ENCODE measurements around the gene TMOD2. TPM values are rescaled to one million over a fixed set of nuclear protein-coding genes. Genes with fewer than 3 reads are reported as not detected.
A peak's percentile ranks its signal among the peaks of the same experiment; 100 is the strongest.

The TMOD2 gene
- polyA plus RNA-seq, 3 donors from 2014 or later: 0.18 to 0.27 (median 0.23) TPM

DNA sequence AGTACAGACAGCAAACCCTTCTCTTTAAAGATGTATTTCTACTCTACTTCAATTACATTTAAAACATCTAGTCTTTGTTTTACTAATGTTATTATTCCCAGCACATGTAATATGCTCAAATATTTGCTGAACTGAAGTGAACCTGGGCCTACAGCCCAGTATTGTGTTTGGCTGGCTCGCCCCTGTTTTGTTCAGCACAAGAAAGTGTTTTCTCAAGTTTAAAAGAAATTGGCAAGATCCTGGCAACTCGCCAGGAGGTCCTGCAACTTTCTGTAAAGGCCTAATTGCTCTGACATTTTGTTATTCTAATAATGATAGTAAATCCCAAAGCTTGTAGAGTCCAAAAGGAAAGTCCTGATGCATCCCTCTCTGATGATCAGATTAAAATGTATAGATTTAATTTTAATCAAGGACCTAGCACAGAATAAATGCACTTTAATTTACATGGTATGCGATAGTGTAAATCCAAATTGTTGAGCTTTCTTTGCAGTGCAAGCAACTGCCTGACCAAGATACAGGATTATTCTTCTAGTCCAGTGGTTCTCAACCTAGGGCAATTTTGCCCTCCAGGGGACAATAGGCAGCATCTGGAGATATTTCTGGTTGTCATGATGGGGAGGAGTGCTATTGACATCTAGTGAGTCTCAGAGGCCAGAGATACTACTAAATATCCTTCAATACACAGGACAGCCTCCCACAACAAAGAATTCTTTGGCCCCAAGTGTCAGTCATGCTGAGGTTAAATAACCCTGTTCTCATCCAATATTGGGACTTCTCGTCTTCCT lies 42.3 kb downstream of the TMOD2 start:
- H3K36me3 Mint-ChIP-seq: peaks cover 3 to 5% (median 3%) of the 10 kb centered on the region in 3 donors
- DNase-seq: no peak
- H3K4me1 Mint-ChIP-seq: no peaks in the 10 kb centered on the region
- H3K9me3 Mint-ChIP-seq: no peaks in the 10 kb centered on the region
- peaks cover 0 to 2% (median 0%) of the 10 kb centered on the region in 3 donors for H3K27me3 Mint-ChIP-seq (ENCODE audit: low read depth in 3 of 3)
- H3K4me3 Mint-ChIP-seq: no peak overlapping the region
- H3K27ac Mint-ChIP-seq: no peak overlapping the region

- DNase-seq: no peak
- H3K4me1 Mint-ChIP-seq: no peaks in the 10 kb centered on the region
- peaks cover 3 to 8% (median 5%) of the 10 kb centered on the region in 3 donors for H3K36me3 Mint-ChIP-seq
- H3K27me3 Mint-ChIP-seq (ENCODE audit: low read depth in 3 of 3): peaks cover 0 to 2% (median 1%) of the 10 kb centered on the region in 3 donors
- H3K9me3 Mint-ChIP-seq: no peaks in the 10 kb centered on the region
- H3K27ac Mint-ChIP-seq: no peak overlapping the region
- H3K4me3 Mint-ChIP-seq: no peak overlapping the region
These were observed 45.5 kb downstream of the TMOD2 start for GRCh38 chr15:51796847-51797401.

DNA sequence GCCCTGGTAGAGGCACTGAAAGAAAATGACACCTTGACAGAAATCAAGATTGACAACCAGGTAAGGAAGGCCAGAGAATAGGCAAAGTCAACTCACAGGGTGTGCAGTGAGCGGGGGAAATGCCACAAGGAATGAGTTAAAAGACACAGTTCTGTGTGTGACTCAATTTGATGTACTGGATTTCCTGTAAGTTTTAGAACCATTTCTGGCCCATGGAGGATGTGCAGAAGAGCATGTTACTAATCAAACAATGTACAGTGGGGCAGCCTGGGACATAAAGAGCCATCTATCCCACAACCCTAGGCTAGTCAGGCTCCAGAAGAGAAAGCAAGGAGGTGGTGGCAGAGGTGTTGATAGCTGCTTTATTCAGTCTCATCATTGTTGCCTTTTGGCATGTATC lies 46.9 kb downstream of the TMOD2 start:
- Mint-ChIP-seq H3K36me3 (peaks cover 3 to 8% (median 5%) of the 10 kb centered on the region in 3 donors), H3K4me1 (no peaks in the 10 kb centered on the region), H3K27me3 (ENCODE audit: low read depth in 3 of 3) (peaks cover 0 to 2% (median 1%) of the 10 kb centered on the region in 3 donors), H3K4me3 (no peak overlapping the region), H3K27ac (no peak overlapping the region), H3K9me3 (no peaks in the 10 kb centered on the region)
- no peak for DNase-seq

DNA sequence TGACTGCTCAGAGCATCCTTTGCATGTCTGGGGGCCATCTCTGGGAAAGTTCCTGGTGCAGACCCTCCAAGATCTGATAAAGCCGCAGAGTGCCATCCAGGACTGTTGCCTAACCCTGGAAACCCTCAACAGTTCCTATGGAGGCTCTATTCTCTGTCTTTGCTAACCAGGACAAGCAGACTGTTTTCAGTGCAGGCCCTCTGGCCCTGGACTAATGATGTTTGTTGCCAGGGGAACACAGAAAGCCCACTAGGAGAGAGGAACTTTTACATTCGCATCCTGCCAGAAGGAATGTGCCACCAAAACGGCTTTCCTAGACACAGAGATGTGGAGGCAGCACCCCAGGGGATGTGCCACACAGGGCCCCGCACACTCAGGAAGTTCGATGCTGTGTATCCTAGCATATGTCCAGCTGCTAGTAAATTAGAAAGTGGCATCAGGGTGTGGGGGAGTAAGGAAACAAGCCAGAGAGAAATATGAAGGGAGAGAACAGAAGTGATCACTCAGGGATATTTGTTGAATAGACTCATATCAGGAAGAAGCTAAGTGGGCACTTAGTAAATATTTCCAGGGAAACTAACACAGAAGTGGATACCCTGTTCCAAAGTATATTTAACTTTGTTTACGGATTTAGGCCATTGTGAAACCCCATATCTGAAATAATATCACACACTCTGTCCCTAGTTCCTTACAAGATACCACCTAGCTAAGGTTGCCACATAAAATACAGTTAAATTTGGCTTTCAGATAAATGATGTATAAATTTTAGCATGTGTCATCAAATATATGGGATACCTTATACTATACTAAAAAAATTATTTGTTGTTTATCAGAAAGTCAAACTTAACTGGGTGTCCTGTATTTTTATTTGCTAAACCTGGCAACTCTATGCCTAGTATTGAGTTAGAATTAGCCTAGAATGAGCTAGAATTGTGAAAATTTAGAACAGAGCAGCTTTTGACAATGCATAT lies 48.2 kb downstream of the TMOD2 start:
- no peak overlapping the region for H3K4me3 Mint-ChIP-seq
- H3K27ac Mint-ChIP-seq: peak overlapping the region in 1 of 6 donors; percentile 40
- peaks cover 0 to 2% (median 1%) of the 10 kb centered on the region in 3 donors for H3K27me3 Mint-ChIP-seq (ENCODE audit: low read depth in 3 of 3)
- no peaks in the 10 kb centered on the region for H3K4me1 Mint-ChIP-seq
- no peak for DNase-seq
- H3K36me3 Mint-ChIP-seq: peaks cover 3 to 8% (median 5%) of the 10 kb centered on the region in 3 donors
- H3K9me3 Mint-ChIP-seq: no peaks in the 10 kb centered on the region

GRCh38 chr15:51801391-51801835 lies 50.0 kb downstream of the TMOD2 start:
- Mint-ChIP-seq H3K9me3 (no peaks in the 10 kb centered on the region), H3K4me1 (no peaks in the 10 kb centered on the region), H3K36me3 (peaks cover 5 to 11% (median 5%) of the 10 kb centered on the region in 3 donors), H3K27me3 (ENCODE audit: low read depth in 3 of 3) (peaks cover 0 to 2% (median 1%) of the 10 kb centered on the region in 3 donors), H3K4me3 (no peak overlapping the region), H3K27ac (no peak overlapping the region)
- no peak for DNase-seq

- peaks cover 1 to 2% (median 2%) of the 10 kb centered on the region in 3 donors for H3K27me3 Mint-ChIP-seq (ENCODE audit: low read depth in 3 of 3)
- H3K9me3 Mint-ChIP-seq: no peaks in the 10 kb centered on the region
These were observed 51.2 kb downstream of the TMOD2 start for GRCh38 chr15:51802593-51802992.

GRCh38 chr15:51803965-51804364 lies 52.6 kb downstream of the TMOD2 start:
- Mint-ChIP-seq H3K4me1 (no peaks in the 10 kb centered on the region), H3K36me3 (peaks cover 5 to 25% (median 12%) of the 10 kb centered on the region in 3 donors), H3K27me3 (ENCODE audit: low read depth in 3 of 3) (peaks cover 1 to 2% (median 2%) of the 10 kb centered on the region in 3 donors), H3K4me3 (no peak overlapping the region), H3K27ac (no peak overlapping the region), H3K9me3 (no peaks in the 10 kb centered on the region)
- no peak for DNase-seq

More at GRCh38 chr15:51802593-51802992, 51.2 kb downstream of the TMOD2 start:
- H3K36me3 Mint-ChIP-seq: peaks cover 10 to 22% (median 15%) of the 10 kb centered on the region in 3 donors
- H3K4me1 Mint-ChIP-seq: no peaks in the 10 kb centered on the region
- no peak overlapping the region for H3K27ac Mint-ChIP-seq
- H3K4me3 Mint-ChIP-seq: no peak overlapping the region
- no peak for DNase-seq

DNA sequence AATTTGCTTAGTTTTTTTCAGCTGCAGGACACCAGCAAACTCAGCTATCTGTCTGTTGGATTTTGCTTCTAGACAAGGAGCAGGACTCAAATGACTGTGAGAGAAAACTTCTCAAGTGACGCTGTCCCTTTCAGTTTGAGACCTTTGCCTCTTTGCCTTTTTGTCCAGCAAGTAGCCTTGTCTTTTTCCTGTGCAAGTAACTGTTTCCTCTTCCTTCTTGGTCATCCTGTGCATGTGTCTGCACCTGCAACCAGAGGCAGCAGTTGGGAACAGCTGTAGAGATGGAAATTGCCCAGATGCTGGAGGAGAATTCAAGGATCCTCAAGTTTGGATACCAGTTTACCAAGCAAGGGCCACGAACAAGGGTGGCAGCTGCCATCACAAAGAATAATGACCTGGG lies 54.7 kb downstream of the TMOD2 start:
- peaks cover 5 to 23% (median 12%) of the 10 kb centered on the region in 3 donors for H3K36me3 Mint-ChIP-seq
- H3K4me3 Mint-ChIP-seq: no peak overlapping the region
- H3K27me3 Mint-ChIP-seq (ENCODE audit: low read depth in 3 of 3): peaks cover 0 to 2% (median 0%) of the 10 kb centered on the region in 3 donors
- DNase-seq: no peak
- no peak overlapping the region for H3K27ac Mint-ChIP-seq
- no peaks in the 10 kb centered on the region for H3K9me3 Mint-ChIP-seq
- H3K4me1 Mint-ChIP-seq: no peaks in the 10 kb centered on the region

GRCh38 chr15:51809457-51809856 lies 58.1 kb downstream of the TMOD2 start:
- no peak overlapping the region for H3K27ac Mint-ChIP-seq
- H3K4me3 Mint-ChIP-seq: no peak overlapping the region
- DNase-seq: no peak

GRCh38 chr15:51812598-51812997 lies 61.2 kb downstream of the TMOD2 start:
- no peaks in the 10 kb centered on the region for H3K4me1 Mint-ChIP-seq
- H3K4me3 Mint-ChIP-seq: no peak overlapping the region
- no peak for DNase-seq
- peaks cover 0 to 14% (median under 1%) of the 10 kb centered on the region in 3 donors for H3K36me3 Mint-ChIP-seq
- H3K9me3 Mint-ChIP-seq: no peaks in the 10 kb centered on the region
- H3K27ac Mint-ChIP-seq: no peak overlapping the region
- peaks cover 0 to 3% (median 0%) of the 10 kb centered on the region in 3 donors for H3K27me3 Mint-ChIP-seq (ENCODE audit: low read depth in 3 of 3)

More at GRCh38 chr15:51809457-51809856, 58.1 kb downstream of the TMOD2 start:
- Mint-ChIP-seq H3K27me3 (ENCODE audit: low read depth in 3 of 3) (peaks cover 0 to 4% (median 0%) of the 10 kb centered on the region in 3 donors), H3K36me3 (peaks cover 5 to 25% (median 12%) of the 10 kb centered on the region in 3 donors), H3K4me1 (no peaks in the 10 kb centered on the region), H3K9me3 (no peaks in the 10 kb centered on the region)

DNA sequence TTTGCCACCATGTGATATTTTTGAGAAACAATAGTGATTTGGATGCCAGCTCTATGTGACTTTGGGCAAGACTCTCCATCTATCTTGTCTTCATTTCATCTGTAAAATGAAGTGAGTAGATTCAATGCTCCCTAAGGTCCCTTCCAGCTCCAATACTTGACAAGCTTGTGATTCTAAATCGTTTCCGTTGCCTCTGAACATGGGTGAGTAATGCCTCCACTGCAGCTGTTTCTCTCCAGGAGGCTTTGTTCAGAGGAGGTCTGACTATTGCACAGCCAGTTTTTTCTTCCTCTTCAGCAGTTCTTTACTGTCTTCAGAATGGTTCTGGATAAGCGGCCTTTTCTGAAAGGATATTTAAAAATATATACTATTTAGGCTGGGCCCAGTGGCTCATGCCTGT lies 63.2 kb downstream of the TMOD2 start:
- no peak for DNase-seq
- H3K27me3 Mint-ChIP-seq (ENCODE audit: low read depth in 3 of 3): peaks cover 0 to 3% (median 0%) of the 10 kb centered on the region in 3 donors
- H3K4me1 Mint-ChIP-seq: no peaks in the 10 kb centered on the region
- H3K4me3 Mint-ChIP-seq: no peak overlapping the region
- H3K36me3 Mint-ChIP-seq: peaks cover 0 to 8% (median 0%) of the 10 kb centered on the region in 3 donors
- H3K9me3 Mint-ChIP-seq: peaks cover 0 to 2% (median 0%) of the 10 kb centered on the region in 6 donors
- no peak overlapping the region for H3K27ac Mint-ChIP-seq

GRCh38 chr15:51816611-51817010 lies 65.2 kb downstream of the TMOD2 start:
- H3K36me3 Mint-ChIP-seq: peaks cover 15 to 16% (median 16%) of the 10 kb centered on the region in 3 donors
- H3K27ac Mint-ChIP-seq: no peak overlapping the region
- no peak for DNase-seq
- peaks cover 2 to 5% (median 3%) of the 10 kb centered on the region in 3 donors for H3K27me3 Mint-ChIP-seq (ENCODE audit: low read depth in 3 of 3)
- H3K4me1 Mint-ChIP-seq: no peaks in the 10 kb centered on the region
- peaks cover 12 to 22% (median 17%) of the 10 kb centered on the region in 6 donors for H3K9me3 Mint-ChIP-seq
- no peak overlapping the region for H3K4me3 Mint-ChIP-seq

GRCh38 chr15:51818150-51818549 lies 66.8 kb downstream of the TMOD2 start:
- H3K36me3 Mint-ChIP-seq: peaks cover 15 to 16% (median 15%) of the 10 kb centered on the region in 3 donors
- DNase-seq: no peak
- H3K27me3 Mint-ChIP-seq (ENCODE audit: low read depth in 3 of 3): peaks cover 3 to 5% (median 4%) of the 10 kb centered on the region in 3 donors
- H3K4me1 Mint-ChIP-seq: no peaks in the 10 kb centered on the region
- H3K9me3 Mint-ChIP-seq: peaks cover 14 to 26% (median 20%) of the 10 kb centered on the region in 6 donors
- no peak overlapping the region for H3K4me3 Mint-ChIP-seq
- H3K27ac Mint-ChIP-seq: no peak overlapping the region
